Brain pericyte (primary cell): ENCODE data around the gene SS18.
"Not testable (repeated sequence)": the region's sequence is repeated elsewhere in the genome, so short reads cannot be mapped to it uniquely, and the experiment has no call there.

Experiments used
- DNase-seq: peaks from one replicate; pipeline ENCODE4 v3.0.0-alpha.2; 2012; ENCODE audit warnings: low read depth, low spot score

The SS18 gene, protein sequence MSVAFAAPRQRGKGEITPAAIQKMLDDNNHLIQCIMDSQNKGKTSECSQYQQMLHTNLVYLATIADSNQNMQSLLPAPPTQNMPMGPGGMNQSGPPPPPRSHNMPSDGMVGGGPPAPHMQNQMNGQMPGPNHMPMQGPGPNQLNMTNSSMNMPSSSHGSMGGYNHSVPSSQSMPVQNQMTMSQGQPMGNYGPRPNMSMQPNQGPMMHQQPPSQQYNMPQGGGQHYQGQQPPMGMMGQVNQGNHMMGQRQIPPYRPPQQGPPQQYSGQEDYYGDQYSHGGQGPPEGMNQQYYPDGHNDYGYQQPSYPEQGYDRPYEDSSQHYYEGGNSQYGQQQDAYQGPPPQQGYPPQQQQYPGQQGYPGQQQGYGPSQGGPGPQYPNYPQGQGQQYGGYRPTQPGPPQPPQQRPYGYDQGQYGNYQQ

GRCh38 chr18:26090130-26091046 is at the start of gene SS18:
SS18 (minus strand) TSS chr18:26090613; CDS start chr18:26090569, 44 bp downstream.
- peak; percentile 79 for DNase-seq

DNA sequence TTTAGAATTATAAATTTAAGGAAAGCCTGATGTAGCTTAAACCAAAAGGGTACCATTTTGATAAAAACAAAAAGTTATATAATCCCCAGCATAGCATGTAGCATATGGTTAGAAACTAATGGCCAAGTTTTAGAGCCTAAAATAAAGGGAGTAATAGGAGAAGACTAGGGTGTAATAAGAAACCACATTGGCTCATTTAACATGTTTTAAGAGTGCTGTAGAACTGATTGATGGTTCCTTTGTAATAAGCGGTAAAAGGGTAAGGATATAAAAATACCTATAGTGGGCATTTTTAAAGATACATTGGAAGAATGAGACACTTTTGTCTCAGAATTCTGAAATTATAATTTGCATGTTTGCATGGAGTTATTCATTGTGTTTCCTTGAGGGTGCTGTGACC is 45.1 kb upstream of the SS18 start:
- DNase-seq, result no peak

- DNase-seq, result no peak
These were observed 43.7 kb upstream of the SS18 start for GRCh38 chr18:26134107-26134506.

- no peak for DNase-seq
These were observed 43.2 kb upstream of the SS18 start, which contains the start of gene PSMA8 for GRCh38 chr18:26133652-26134051. PSMA8 (plus strand) TSS chr18:26133869; CDS start chr18:26133966, 97 bp downstream.

DNA sequence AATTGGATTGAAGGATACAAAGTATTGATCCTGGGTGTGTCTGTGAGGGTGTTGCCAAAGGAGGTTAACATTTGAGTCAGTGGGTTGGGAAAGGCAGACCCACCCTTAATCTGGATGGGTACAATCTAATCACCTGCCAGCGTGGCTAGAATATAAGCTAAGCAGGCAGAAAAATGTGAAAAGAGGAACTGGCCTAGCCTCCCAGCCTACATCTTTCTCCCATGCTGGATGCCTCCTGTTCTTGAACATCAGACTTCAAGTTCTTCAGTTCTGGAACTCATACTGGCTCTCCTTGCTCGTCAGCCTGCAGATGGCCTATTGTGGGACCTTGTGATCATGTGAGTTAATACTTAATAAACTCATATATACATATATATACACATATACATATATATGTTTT is 37.8 kb upstream of the SS18 start:
- DNase-seq, result not testable (repeated sequence)

DNA sequence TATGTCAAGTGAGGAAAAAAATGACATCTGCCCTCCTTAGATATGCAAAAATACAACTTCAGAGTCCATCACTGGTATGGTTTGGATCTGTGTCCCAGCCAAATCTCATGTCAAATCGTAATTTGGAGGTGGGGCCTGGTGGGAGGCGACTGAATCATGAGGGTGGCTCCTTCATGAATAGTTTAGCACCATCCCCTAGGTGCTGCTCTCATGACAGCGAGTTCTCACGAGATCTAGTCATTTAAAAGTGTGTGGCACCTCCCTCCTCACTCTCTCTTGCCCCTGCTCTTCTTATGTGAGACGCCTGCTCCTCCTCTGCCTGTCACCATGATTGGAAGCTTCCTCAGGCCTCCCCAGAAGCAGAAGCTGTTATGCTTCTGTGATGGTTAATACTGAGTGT is 37.4 kb upstream of the SS18 start:
- DNase-seq, result no peak

GRCh38 chr18:26121994-26122393 is 31.6 kb upstream of the SS18 start:
- not testable (repeated sequence) for DNase-seq

GRCh38 chr18:26121476-26121875 is 31.1 kb upstream of the SS18 start:
- no peak for DNase-seq

DNA sequence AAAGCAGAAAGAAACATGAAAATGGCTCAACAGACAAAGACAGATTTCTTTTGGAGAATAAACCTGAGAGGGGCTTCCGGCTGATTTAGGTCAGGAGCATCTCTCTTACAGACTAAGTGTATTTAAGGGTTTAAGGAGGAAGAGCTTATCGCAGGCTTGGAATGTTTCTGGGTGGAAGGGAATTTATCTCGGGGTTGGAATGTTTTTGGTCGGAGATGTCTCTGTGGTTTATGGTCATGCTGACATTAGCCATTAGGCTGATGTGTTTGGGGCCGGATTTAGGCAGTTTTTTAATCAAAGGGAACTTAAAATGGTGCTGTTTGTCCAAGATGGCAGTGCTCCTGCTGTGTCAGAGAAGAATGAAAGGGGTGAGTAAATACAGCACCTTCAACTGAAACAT is 28.8 kb upstream of the SS18 start:
- no peak for DNase-seq

GRCh38 chr18:26104035-26104434 is 13.6 kb upstream of the SS18 start:
- DNase-seq, result no peak

DNA sequence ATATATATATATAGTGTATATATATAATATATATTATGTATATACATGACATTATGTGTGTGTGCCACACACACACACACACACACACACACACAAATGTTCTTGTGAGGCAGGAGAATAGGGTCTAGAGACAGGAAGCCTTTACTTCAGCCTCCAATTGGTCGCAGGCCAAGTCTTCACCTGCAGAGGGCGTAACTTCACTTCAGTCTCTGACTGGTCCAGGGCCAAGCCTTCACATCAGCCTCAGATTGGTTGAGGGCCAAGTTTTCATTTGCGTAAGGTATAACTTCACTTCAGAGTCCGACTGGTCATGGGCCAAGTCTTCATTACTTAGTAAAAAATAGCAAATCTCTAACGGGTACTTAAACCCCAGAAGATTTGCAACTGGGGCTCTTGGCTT is 13.2 kb upstream of the SS18 start:
- no peak for DNase-seq

DNA sequence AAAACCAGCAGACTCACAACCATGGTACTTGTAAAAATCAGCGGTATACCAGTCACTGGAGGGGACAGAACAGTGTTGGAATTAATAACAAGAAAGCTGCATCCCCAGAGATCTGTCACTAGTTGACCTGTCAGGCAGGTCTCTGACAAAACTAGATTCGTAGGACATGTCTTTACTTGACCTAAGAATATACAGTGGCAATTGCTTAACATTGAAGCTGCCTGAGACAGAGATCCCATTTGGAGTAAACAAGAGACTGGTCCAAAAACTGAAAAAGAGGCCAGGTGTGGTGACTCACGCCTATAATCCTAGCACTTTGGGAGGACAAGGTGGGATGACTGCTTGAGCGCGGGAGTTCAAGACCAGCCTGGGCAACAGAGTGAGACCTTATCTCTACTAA is 7.2 kb upstream of the SS18 start:
- no peak for DNase-seq

- no peak for DNase-seq
These were observed 6.4 kb upstream of the SS18 start for GRCh38 chr18:26096852-26097251.

DNA sequence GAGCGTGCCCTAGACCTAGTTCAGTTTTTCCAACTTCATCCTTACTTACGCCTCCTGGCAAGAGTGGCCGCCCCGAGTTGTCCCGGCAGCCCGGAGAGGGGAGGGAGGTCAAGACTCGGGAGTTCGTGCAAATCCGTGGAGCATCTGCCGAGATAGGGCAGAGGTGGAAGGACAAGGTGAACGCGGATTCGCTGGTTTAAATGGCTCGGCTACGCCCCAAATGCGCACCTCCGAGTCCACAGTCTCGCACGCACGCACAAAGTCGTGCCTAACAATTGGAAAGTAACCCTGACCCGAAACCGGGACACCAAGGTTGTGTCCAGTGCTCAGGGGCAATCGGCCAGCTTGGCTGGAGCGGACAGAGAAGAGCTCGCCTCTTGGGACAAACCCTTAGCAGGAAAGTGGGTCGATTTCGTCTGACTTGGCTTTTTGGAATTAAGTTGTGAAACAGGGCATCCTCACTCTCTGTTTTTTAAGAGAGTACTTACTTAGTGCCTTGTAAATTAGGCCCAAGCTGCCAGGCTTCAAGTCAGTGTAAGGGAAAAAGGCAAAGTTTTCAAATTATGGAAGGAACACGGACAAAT is 726 bp upstream of the SS18 start:
- DNase-seq, result no peak

DNA sequence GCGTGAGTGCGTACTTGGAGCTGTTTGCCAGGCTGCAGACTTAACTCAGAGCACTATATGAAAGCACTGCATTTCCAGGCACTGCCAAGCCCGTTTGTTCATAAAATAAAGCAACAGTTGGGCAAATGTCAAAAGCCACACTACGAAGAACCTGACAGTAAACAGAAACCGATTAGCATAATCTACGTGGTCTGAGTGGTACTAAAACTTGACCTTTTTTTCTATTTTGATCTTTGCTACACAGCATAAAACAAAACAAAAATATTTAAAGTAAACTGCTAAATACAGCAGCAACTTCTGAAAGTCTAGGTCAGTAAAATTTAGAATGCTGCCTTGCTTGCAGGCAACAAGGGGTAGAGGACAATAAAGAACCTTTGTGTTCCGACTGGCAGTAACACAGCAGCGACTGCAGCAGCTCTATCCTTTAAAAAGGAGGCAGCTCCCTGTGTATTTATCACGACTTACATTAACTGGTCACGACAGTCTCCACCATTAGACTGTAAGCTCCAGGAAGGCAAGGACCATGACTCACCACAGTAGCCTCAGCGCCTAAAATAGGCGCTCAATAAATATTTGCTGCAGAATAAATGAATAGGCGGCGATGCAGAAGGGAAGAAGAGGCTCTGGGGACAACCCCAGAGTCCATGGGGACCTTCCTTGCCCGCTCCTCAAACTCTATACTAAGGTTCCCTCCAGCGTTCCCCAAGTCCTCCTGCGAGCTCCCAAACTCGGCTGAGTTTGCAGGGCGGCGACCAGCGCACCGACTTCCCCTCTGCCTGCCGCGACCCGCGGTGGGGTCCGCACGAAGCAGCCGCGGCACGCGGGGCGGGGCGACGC is 902 bp downstream of the SS18 start:
- peak; percentile 4 for DNase-seq

GRCh38 chr18:26088487-26088886 is 1.9 kb downstream of the SS18 start:
- DNase-seq, result no peak

DNA sequence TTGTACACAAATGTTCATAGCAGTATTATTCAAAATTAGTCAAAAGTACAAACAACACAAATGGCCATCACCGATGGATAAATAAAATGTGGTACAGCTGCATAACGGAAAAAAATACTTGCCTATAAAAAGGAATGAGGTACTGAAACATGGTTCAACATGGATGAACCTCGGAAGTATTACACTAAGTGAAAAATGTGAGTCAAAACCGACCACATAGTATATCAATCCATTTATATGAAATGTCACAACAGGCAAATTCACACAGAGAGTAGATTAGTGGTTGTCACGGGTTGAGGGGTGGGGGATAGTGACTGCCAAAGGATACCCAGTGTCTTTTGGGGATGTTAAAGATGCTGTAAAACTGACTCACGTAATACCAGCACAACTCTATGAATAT is 3.5 kb downstream of the SS18 start:
- no peak for DNase-seq

- DNase-seq, result no peak
These were observed 5.4 kb downstream of the SS18 start for GRCh38 chr18:26085056-26085455.

GRCh38 chr18:26083099-26083498 is 7.3 kb downstream of the SS18 start:
- DNase-seq, result no peak

DNA sequence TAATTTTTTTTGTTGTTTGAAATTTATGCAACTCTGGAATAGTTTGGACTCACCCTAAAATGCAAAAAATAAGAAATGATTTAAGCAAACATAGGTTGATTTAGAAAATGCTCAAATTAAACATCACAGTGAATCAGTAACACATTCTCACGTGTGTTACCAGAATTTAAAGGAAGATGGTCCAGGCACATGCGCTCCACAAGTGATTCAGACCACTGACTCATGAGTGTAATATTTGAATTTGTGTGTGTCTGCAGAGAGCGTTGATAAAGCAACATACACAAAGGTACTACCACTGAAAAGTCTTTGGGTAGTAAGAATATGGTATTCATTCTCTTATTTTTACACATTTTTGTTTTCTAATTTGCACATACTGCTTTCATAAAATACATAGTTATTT is 7.9 kb downstream of the SS18 start:
- DNase-seq, result no peak

GRCh38 chr18:26074246-26074645 is 16.2 kb downstream of the SS18 start:
- no peak for DNase-seq
